HepG2 (cell line): ENCODE data around the gene FOXR1. TPM values are rescaled to one million over a fixed set of nuclear protein-coding genes. Genes with fewer than 3 reads are reported as not detected.
A peak's percentile ranks its signal among the peaks of the same experiment; 100 is the strongest.

Source experiments
- ATAC-seq: fragments of 200-7000 bp; cut with Tn5 transposase; 3 replicates; pipeline ENCODE4 v1.9.1; 2020; ENCODE audit warnings: mild to moderate bottlenecking, moderate library complexity
- BruUV-seq: library from RNA; stranded (reverse); fragments of 400-500 nt; replicated peaks from 2 replicates; lab custom pipeline; 2021; lab: Mats Ljungman, UMichigan
- CTCF ChIA-PET: fragments of 300-600 bp; formaldehyde crosslinking; extraction: SDS; loops from one replicate; lab custom pipeline; 2021; ENCODE audit warnings: low total read pairs, inconsistent platforms, low intra/inter-chr PET ratio; lab: Yijun Ruan, JAX
- POLR2A ChIA-PET: fragments of 350-600 bp; sonication (Branson Sonifier 250); formaldehyde crosslinking; loops from one replicate; lab custom pipeline; 2020; ENCODE audit warnings: antibody characterized with exemption, inconsistent platforms; lab: Yijun Ruan, JAX
- DNase-seq: peaks from one replicate; pipeline ENCODE4 v3.0.0-alpha.2; 2015; ENCODE audit warnings: low spot score
- FAIRE-seq: peaks from 3 replicates; lab custom pipeline; 2011; peaks lifted over from hg19 to GRCh38; lab: Jason Lieb, UNC
- H2AFZ ChIP-seq: one replicate; pipeline ENCODE4 v1.6.1; 2011; ENCODE audit warnings: low read length, inconsistent platforms
- H3K27ac ChIP-seq: fragments of 300-600 bp; 3 replicates; pipeline ENCODE4 v1.8.0; 2011; ENCODE audit warnings: mixed run types, mild to moderate bottlenecking, mixed read lengths, low read length, inconsistent platforms; ENCODE audit not compliant: insufficient read depth; ENCODE audit errors: extremely low read length
- H3K27me3 ChIP-seq, 2 experiments: fragments of 200-600 bp in 1 of 2; 2 replicates in 1 of 2; 3 replicates in 1 of 2; pipeline versions ENCODE4 v1.6.0 to v1.8.0; 2011; ENCODE audit warnings: low read length in 2 of 2, mild to moderate bottlenecking in 2 of 2, moderate library complexity in 2 of 2, inconsistent platforms in 1 of 2; ENCODE audit not compliant: insufficient read depth in 2 of 2, control insufficient read depth in 1 of 2
- H3K36me3 ChIP-seq, 2 experiments: fragments of 200-600 bp in 1 of 2; replicated peaks in 1 of 2; 2 replicates in 1 of 2; 3 replicates in 1 of 2; pipeline versions ENCODE4 v1.5.1 to v1.8.0; 2011; ENCODE audit warnings: low read length in 2 of 2, inconsistent platforms in 1 of 2; ENCODE audit not compliant: insufficient read depth in 2 of 2, control insufficient read depth in 1 of 2
- H3K4me1 ChIP-seq: 2 replicates; pipeline ENCODE4 v1.5.1; 2012; ENCODE audit warnings: low read length, inconsistent platforms; ENCODE audit not compliant: insufficient read depth
- H3K4me2 ChIP-seq: 2 replicates; pipeline ENCODE4 v1.6.0; 2011; ENCODE audit warnings: low read depth, low read length, inconsistent platforms
- H3K4me3 ChIP-seq, 3 experiments: fragments of 200-600 bp in 1 of 3; sonication (generic), shearing (Covaris generic) in 1 of 3; replicated peaks in 1 of 3; 2 replicates each; pipeline ENCODE4 v1.5.1; 2011 to 2016; ENCODE audit warnings: low read length in 3 of 3, inconsistent platforms in 2 of 3, low read depth in 2 of 3, mild to moderate bottlenecking in 2 of 3, control low read depth in 1 of 3, mixed read lengths in 1 of 3; ENCODE audit not compliant: insufficient read depth in 1 of 3
- H3K79me2 ChIP-seq: one replicate; pipeline ENCODE4 v1.6.1; 2011; ENCODE audit warnings: low read length, inconsistent platforms; ENCODE audit not compliant: insufficient read depth
- H3K9ac ChIP-seq: 2 replicates; pipeline ENCODE4 v1.6.0; 2011; ENCODE audit warnings: mild to moderate bottlenecking, low read depth, low read length, inconsistent platforms; ENCODE audit not compliant: insufficient read depth
- H3K9me3 ChIP-seq: 2 replicates; pipeline ENCODE4 v1.5.1; 2012; ENCODE audit warnings: mild to moderate bottlenecking, low read length
- H4K20me1 ChIP-seq: 2 replicates; pipeline ENCODE4 v1.6.0; 2011; ENCODE audit warnings: inconsistent platforms, mild to moderate bottlenecking, low read length, moderate library complexity; ENCODE audit not compliant: insufficient read depth
- FOXO1 ChIP-seq: sonication (generic); formaldehyde crosslinking; IDR thresholded peaks from 2 replicates; pipeline ENCODE4 v1.4.0; 2020; ENCODE audit warnings: missing genetic modification reagents
- HDAC1 ChIP-seq: sonication (generic); formaldehyde crosslinking; IDR thresholded peaks from 2 replicates; pipeline ENCODE4 v1.5.1; 2020; ENCODE audit warnings: mild to moderate bottlenecking, missing genetic modification reagents
- MAZ ChIP-seq, 2 experiments: sonication (generic) in 1 of 2; formaldehyde crosslinking in 1 of 2; IDR thresholded peaks; 2 replicates each; pipeline versions ENCODE4 v1.5.0 to v1.6.1; 2012 to 2020; ENCODE audit warnings: low read depth in 2 of 2, mild to moderate bottlenecking in 2 of 2, borderline replicate concordance in 1 of 2, improper control_type of control experiment in 1 of 2, low read length in 1 of 2, missing genetic modification reagents in 1 of 2, moderate library complexity in 1 of 2
- RXRA ChIP-seq: sonication (generic); formaldehyde crosslinking; IDR thresholded peaks from 2 replicates; pipeline ENCODE4 v1.5.1; 2020; ENCODE audit warnings: missing genetic modification reagents
- SP5 ChIP-seq: IDR thresholded peaks from 2 replicates; pipeline ENCODE4 v1.6.1; 2016; ENCODE audit warnings: low read depth, borderline replicate concordance
- SRSF9 ChIP-seq: fragments of 200-400 bp; formaldehyde crosslinking; IDR thresholded peaks from 2 replicates; pipeline ENCODE4 v1.6.1; 2018; ENCODE audit warnings: borderline replicate concordance, mild to moderate bottlenecking, low read depth, low read length; ENCODE audit not compliant: insufficient read depth, poor library complexity, severe bottlenecking
- ZKSCAN1 ChIP-seq: fragments of 150-350 bp; IDR thresholded peaks from 2 replicates; pipeline ENCODE4 v1.6.1; 2014; ENCODE audit warnings: low read length
- ZNF263 ChIP-seq: sonication (generic); formaldehyde crosslinking; IDR thresholded peaks from 2 replicates; pipeline ENCODE4 v1.4.0; 2020; ENCODE audit warnings: missing genetic modification reagents
- ZNF383 ChIP-seq: sonication (generic); formaldehyde crosslinking; IDR thresholded peaks from 2 replicates; pipeline ENCODE4 v1.4.0; 2020; ENCODE audit warnings: missing genetic modification reagents, mild to moderate bottlenecking, borderline replicate concordance
- ZNF543 ChIP-seq: sonication (generic); formaldehyde crosslinking; IDR thresholded peaks from 2 replicates; pipeline ENCODE4 v1.4.0; 2020; ENCODE audit warnings: mild to moderate bottlenecking, missing genetic modification reagents
- ZNF614 ChIP-seq: IDR thresholded peaks from 2 replicates; pipeline ENCODE4 v1.6.1; 2018; ENCODE audit warnings: missing biosample characterization, missing genetic modification reagents, inconsistent platforms, borderline replicate concordance
- ZNF737 ChIP-seq: sonication (generic); formaldehyde crosslinking; IDR thresholded peaks from 2 replicates; pipeline ENCODE4 v1.5.0; 2020; ENCODE audit warnings: missing genetic modification reagents, mild to moderate bottlenecking, borderline replicate concordance
- WGBS: methylation state at CpG from one replicate; pipeline ENCODE4 v1.1.6; 2017; ENCODE audit warnings: low lambda C conversion rate; 5-methylcytosine and 5-hydroxymethylcytosine counted together
- in situ Hi-C: cut with HindIII; loops from 2 replicates; pipeline ENCODE4 v1.10.0; 2017; ENCODE audit warnings: low pct_unique_long_range_greater_than_20kb; ENCODE audit not compliant: extremely low pct_ligation_motif_present
- intact Hi-C: fragments of 100-400 bp; cut with micrococcal nuclease; formaldehyde crosslinking; loops from one replicate; pipeline ENCODE4 v1.10.0; 2022; ENCODE audit not compliant: unreplicated experiment
- polyA plus RNA-seq, 8 experiments: library from polyadenylated mRNA; depleted of rRNA in 3 of 8; stranded (reverse) in 7 of 8; unstranded in 1 of 8; fragments of >200 nt; fragmentation: Illumina TruSeq in 4 of 8; extraction: Trizol in 4 of 8; gene quantifications; 2 replicates each; pipeline versions ENCODE4 v1.2.1 to v1.2.3, GENCODE V29; 2011 to 2016; ENCODE audit warnings: low read depth in 4 of 8, missing spikeins in 1 of 8, mixed read lengths in 1 of 8; ENCODE audit not compliant: insufficient read depth in 1 of 8
- total RNA-seq, 5 experiments: library from RNA; depleted of rRNA; stranded (reverse); fragments of >200 nt; fragmentation: Illumina TruSeq; extraction: Trizol; gene quantifications; 2 replicates each; pipeline ENCODE4 v1.2.3, GENCODE V29; 2016; ENCODE audit warnings: low read depth in 1 of 5
- TF ChIP-seq, protein P1 (sequence below): sonication (generic); formaldehyde crosslinking; IDR thresholded peaks from 2 replicates; pipeline ENCODE4 v1.4.0; 2020; ENCODE audit warnings: missing genetic modification reagents, mild to moderate bottlenecking, borderline replicate concordance
- TF ChIP-seq, protein P2 (sequence below): sonication (generic); formaldehyde crosslinking; IDR thresholded peaks from 2 replicates; pipeline ENCODE4 v1.4.0; 2020; ENCODE audit warnings: low read depth, mild to moderate bottlenecking, missing genetic modification reagents
- TF ChIP-seq, protein P3 (sequence below): sonication (generic); formaldehyde crosslinking; IDR thresholded peaks from 2 replicates; pipeline ENCODE4 v1.4.0; 2020; ENCODE audit warnings: missing genetic modification reagents

Gene FOXR1
- total and polyA plus RNA-seq, 2 of the 13 experiments (the other 11 are each of a cell fraction or from before 2014, with no cell fraction given), result not detected

DNA sequence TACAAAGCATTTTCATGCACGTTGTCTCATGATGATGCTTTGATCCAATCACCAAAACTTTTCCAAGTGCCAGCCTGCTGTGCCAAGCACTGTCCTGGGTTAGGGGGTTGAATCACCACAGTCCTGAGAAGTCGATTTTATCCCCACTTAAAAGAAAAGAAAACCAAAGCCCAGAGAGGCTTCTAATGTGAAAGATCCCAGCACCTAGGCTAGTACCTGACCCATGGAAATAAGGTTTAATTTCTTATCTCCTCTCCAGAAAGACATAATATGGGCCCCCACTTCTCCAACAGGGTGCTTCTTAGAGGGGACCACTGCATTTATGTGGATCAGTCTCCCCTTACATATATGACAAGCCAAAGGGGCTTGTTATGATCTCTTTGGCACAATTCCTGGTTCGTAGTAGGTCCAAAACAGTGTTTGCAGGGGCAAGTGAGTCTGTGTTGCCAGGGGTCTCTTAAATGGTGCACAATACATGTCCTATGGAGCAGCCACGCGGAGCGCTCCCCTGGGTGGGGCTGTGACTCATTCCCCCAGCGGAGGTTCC lies 43.9 kb upstream of the FOXR1 start:
- ATAC-seq (no peak), FAIRE-seq (no peak), DNase-seq (no peak)
- no peak overlapping the region for H3K9ac ChIP-seq
- intact Hi-C loops, result loop anchor here (1.0 kb wide), 2 partner anchors 16 to 237 kb away; no protein-coding TSS in a partner anchor
- H2AFZ ChIP-seq, result no peak overlapping the region
- peaks cover 27% of the 10 kb centered on the region for H3K79me2 ChIP-seq
- 2% methylated on average over 7 of the region's 7 CpGs for WGBS
- in situ Hi-C loops, result no loop called here
- TF ChIP-seq, protein P1, sequence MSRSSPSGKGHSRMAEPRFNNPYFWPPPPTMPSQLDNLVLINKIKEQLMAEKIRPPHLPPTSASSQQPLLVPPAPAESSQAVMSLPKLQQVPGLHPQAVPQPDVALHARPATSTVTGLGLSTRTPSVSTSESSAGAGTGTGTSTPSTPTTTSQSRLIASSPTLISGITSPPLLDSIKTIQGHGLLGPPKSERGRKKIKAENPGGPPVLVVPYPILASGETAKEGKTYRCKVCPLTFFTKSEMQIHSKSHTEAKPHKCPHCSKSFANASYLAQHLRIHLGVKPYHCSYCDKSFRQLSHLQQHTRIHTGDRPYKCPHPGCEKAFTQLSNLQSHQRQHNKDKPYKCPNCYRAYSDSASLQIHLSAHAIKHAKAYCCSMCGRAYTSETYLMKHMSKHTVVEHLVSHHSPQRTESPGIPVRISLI (CRISPR knock-in tag), result 0 out of 2 replicates have a peak, but pooled peaks have one; percentile 16
- no peak for TF ChIP-seq HDAC1
- TF ChIP-seq, protein P2, sequence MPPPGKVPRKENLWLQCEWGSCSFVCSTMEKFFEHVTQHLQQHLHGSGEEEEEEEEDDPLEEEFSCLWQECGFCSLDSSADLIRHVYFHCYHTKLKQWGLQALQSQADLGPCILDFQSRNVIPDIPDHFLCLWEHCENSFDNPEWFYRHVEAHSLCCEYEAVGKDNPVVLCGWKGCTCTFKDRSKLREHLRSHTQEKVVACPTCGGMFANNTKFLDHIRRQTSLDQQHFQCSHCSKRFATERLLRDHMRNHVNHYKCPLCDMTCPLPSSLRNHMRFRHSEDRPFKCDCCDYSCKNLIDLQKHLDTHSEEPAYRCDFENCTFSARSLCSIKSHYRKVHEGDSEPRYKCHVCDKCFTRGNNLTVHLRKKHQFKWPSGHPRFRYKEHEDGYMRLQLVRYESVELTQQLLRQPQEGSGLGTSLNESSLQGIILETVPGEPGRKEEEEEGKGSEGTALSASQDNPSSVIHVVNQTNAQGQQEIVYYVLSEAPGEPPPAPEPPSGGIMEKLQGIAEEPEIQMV (CRISPR knock-in tag), result 0 out of 2 replicates have a peak, but pooled peaks have one; percentile 11
- TF ChIP-seq SRSF9, result no peak
- peak; percentile 82 for TF ChIP-seq ZKSCAN1
- TF ChIP-seq, protein P3, sequence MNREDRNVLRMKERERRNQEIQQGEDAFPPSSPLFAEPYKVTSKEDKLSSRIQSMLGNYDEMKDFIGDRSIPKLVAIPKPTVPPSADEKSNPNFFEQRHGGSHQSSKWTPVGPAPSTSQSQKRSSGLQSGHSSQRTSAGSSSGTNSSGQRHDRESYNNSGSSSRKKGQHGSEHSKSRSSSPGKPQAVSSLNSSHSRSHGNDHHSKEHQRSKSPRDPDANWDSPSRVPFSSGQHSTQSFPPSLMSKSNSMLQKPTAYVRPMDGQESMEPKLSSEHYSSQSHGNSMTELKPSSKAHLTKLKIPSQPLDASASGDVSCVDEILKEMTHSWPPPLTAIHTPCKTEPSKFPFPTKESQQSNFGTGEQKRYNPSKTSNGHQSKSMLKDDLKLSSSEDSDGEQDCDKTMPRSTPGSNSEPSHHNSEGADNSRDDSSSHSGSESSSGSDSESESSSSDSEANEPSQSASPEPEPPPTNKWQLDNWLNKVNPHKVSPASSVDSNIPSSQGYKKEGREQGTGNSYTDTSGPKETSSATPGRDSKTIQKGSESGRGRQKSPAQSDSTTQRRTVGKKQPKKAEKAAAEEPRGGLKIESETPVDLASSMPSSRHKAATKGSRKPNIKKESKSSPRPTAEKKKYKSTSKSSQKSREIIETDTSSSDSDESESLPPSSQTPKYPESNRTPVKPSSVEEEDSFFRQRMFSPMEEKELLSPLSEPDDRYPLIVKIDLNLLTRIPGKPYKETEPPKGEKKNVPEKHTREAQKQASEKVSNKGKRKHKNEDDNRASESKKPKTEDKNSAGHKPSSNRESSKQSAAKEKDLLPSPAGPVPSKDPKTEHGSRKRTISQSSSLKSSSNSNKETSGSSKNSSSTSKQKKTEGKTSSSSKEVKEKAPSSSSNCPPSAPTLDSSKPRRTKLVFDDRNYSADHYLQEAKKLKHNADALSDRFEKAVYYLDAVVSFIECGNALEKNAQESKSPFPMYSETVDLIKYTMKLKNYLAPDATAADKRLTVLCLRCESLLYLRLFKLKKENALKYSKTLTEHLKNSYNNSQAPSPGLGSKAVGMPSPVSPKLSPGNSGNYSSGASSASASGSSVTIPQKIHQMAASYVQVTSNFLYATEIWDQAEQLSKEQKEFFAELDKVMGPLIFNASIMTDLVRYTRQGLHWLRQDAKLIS, result no peak
- no peak for TF ChIP-seq FOXO1 (CRISPR knock-in tag)
- TF ChIP-seq ZNF614, result no peak
- TF ChIP-seq ZNF737 (CRISPR knock-in tag), result no peak
- no peak for TF ChIP-seq SP5 (CRISPR knock-in tag)
- no peak for TF ChIP-seq ZNF263
- TF ChIP-seq RXRA, result no peak; the same call in 1 of the 2 replicates
- peak; percentile 70; the same call in 1 of the 2 replicates for TF ChIP-seq ZNF543
- TF ChIP-seq ZNF383 (CRISPR knock-in tag), result 0 out of 2 replicates have a peak, but pooled peaks have one; percentile 45
- no peak for TF ChIP-seq MAZ (IDR thresholded peaks at IDR 0.05; ENCODE audit: borderline replicate concordance, low read depth, low read length)
- TF ChIP-seq MAZ (CRISPR knock-in tag; IDR thresholded peaks at IDR 0.05; ENCODE audit: low read depth), result no peak
- no peaks in the 10 kb centered on the region for H3K9me3 ChIP-seq
- peaks cover 58% of the 10 kb centered on the region for H3K4me1 ChIP-seq
- no TSS peak for BruUV-seq
- peak overlapping the region in 2 of 3 experiments; percentile 23 to 89; a peak in 4 of 6 replicates for H3K4me3 ChIP-seq
- peak overlapping the region; percentile 94 for H3K4me2 ChIP-seq
- H4K20me1 ChIP-seq, result no peaks in the 10 kb centered on the region
- CTCF ChIA-PET, result interaction anchor here (1.6 to 9.8 kb wide), 2 partner anchors 20 to 238 kb away, joined by 3 to 188 read pairs; no protein-coding TSS in a partner anchor
- peaks cover 2 to 7% of the 10 kb centered on the region in 2 experiments; a peak in 3 of 5 replicates for H3K27me3 ChIP-seq
- POLR2A ChIA-PET, result interaction anchor here (1.0 kb wide), 2 partner anchors 11 to 137 kb away, joined by 3 to 6 read pairs; partner anchors contain the start of gene DDX6
- H3K27ac ChIP-seq, result no peak overlapping the region
- H3K36me3 ChIP-seq, result no peaks in the 10 kb centered on the region
